ENCODE data around the gene ILF3.

- no peak for TF ChIP-seq CTCF (IDR thresholded peaks at IDR 0.05)
- TF ChIP-seq POLR2A (IDR thresholded peaks at IDR 0.05) = no peak
- no peak for TF ChIP-seq POLR2AphosphoS5 (IDR thresholded peaks at IDR 0.05)
Measured at GRCh38 chr19:10611907-10612306, 42.2 kb upstream of the ILF3 start.
